ENCODE results near the gene EXTL1.

EXTL1 gene

DNA sequence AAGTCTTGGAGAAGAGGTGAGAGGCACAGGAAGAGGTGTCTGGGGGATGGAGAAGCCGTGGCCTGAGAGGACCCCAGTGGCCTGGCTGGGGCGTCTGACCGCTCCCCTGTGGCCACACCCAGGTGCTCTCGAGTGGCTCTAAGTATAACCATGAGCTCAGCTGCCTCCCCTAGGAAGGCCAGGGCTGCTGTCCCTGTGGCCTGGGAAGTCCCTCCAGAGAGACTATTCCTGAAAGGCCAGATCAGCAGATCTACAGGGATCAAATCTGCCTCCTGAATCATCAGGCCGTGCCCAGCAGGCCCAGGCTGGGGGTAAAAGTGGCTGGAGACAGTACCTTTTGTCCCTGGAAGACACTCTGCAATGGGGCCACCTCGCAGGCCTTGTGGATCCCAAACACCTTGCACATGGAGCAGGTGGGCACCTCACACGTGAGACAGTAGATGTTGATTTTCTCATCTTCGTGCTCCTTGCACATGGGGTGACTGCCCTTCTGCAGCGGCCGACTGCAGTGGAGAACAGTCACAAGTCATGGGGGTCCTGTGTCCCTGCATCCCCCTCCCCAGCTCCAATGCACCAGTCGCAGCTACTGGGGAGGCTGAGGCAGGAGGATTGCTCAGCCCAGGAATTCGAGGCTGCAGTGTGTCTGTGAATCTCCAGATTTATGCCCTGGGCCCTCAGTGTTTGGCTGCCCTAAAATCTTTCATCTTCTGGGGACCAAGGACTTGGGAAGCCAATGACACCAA is 39.4 kb downstream of the EXTL1 start:
- H3K4me3 ChIP-seq (IDR thresholded peaks at IDR 0.05; ENCODE audit: insufficient read depth, low read depth, low read length), result no peak overlapping the region
- no peak overlapping the region for H2AFZ ChIP-seq (ENCODE audit: low read depth)
- no peaks in the 10 kb centered on the region; the same call in 1 of the 2 replicates for H3K27me3 ChIP-seq (ENCODE audit: insufficient read depth, low read depth)
- H3K27ac ChIP-seq, result no peak overlapping the region
- H3K9ac ChIP-seq, result no peak overlapping the region
- H3K4me1 ChIP-seq (ENCODE audit: low read depth, poor library complexity, severe bottlenecking), result no peaks in the 10 kb centered on the region
- no peaks in the 10 kb centered on the region for H3K79me2 ChIP-seq (ENCODE audit: insufficient read depth, low read depth)
- no peak overlapping the region for H3K4me2 ChIP-seq
- no peaks in the 10 kb centered on the region for H4K20me1 ChIP-seq (ENCODE audit: insufficient read depth)
- H3K36me3 ChIP-seq (ENCODE audit: insufficient read depth), result no peaks in the 10 kb centered on the region
- TF ChIP-seq, protein P1, sequence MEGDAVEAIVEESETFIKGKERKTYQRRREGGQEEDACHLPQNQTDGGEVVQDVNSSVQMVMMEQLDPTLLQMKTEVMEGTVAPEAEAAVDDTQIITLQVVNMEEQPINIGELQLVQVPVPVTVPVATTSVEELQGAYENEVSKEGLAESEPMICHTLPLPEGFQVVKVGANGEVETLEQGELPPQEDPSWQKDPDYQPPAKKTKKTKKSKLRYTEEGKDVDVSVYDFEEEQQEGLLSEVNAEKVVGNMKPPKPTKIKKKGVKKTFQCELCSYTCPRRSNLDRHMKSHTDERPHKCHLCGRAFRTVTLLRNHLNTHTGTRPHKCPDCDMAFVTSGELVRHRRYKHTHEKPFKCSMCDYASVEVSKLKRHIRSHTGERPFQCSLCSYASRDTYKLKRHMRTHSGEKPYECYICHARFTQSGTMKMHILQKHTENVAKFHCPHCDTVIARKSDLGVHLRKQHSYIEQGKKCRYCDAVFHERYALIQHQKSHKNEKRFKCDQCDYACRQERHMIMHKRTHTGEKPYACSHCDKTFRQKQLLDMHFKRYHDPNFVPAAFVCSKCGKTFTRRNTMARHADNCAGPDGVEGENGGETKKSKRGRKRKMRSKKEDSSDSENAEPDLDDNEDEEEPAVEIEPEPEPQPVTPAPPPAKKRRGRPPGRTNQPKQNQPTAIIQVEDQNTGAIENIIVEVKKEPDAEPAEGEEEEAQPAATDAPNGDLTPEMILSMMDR (conservative IDR thresholded peaks at IDR 0.05; ENCODE audit: low read depth, low read length), result no peak

DNA sequence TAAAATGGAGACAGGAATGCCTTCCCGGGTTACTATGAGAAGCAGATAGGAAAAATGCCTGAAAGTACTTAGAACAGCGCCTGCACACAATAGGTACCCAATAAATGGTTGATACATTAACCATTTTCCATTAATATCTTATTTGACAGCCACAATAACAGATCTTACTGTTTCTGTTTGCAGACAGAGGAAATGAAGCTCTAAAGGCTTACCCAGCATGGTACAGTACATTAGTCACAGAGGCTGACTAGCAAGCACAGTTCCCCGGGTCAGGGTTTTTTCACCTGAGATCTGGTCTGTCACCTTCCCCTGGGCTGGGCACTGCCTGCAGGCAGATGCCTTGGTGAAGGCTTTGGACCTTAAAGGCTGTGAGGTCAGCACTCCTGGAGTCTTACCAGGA is 43.0 kb downstream of the EXTL1 start:
- Histone ChIP-seq H2AFZ (ENCODE audit: low read depth) (no peak overlapping the region), H4K20me1 (ENCODE audit: insufficient read depth) (no peaks in the 10 kb centered on the region), H3K9ac (no peak overlapping the region), H3K27me3 (ENCODE audit: insufficient read depth, low read depth) (no peaks in the 10 kb centered on the region; the same call in 1 of the 2 replicates), H3K4me1 (ENCODE audit: low read depth, poor library complexity, severe bottlenecking) (no peaks in the 10 kb centered on the region), H3K79me2 (ENCODE audit: insufficient read depth, low read depth) (no peaks in the 10 kb centered on the region), H3K36me3 (ENCODE audit: insufficient read depth) (no peaks in the 10 kb centered on the region), H3K4me2 (no peak overlapping the region), H3K4me3 (IDR thresholded peaks at IDR 0.05; ENCODE audit: insufficient read depth, low read depth, low read length) (no peak overlapping the region), H3K27ac (no peak overlapping the region)
- TF ChIP-seq, protein P1 (conservative IDR thresholded peaks at IDR 0.05; ENCODE audit: low read depth, low read length), result no peak

DNA sequence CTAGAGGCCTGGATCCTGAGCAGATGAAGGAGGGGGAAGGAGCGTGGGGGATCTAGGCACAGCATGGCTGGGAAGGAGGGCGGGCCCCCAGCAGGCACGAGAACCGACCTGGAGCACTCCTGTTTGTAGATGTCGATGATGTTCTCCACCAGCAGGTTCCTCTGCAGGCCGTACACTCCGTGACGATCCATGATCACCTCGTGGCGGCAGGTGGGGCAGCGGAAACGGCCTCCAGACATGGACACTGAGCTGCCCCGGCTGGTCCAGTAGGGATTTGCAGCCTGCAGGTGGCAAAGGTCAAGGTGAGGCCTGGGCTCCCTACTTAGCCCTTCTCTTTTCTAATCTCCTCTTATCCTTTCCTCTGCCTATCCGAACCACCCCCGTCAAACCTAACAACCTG is 44.6 kb downstream of the EXTL1 start:
- Histone ChIP-seq H3K27ac (no peak overlapping the region), H3K36me3 (ENCODE audit: insufficient read depth) (no peaks in the 10 kb centered on the region), H3K4me2 (no peak overlapping the region), H3K4me1 (ENCODE audit: low read depth, poor library complexity, severe bottlenecking) (no peaks in the 10 kb centered on the region), H4K20me1 (ENCODE audit: insufficient read depth) (no peaks in the 10 kb centered on the region), H3K79me2 (ENCODE audit: insufficient read depth, low read depth) (no peaks in the 10 kb centered on the region), H3K9ac (no peak overlapping the region), H2AFZ (ENCODE audit: low read depth) (no peak overlapping the region), H3K4me3 (IDR thresholded peaks at IDR 0.05; ENCODE audit: insufficient read depth, low read depth, low read length) (no peak overlapping the region), H3K27me3 (ENCODE audit: insufficient read depth, low read depth) (peaks cover 4% of the 10 kb centered on the region; the same call in 1 of the 2 replicates)
- TF ChIP-seq, protein P1 (conservative IDR thresholded peaks at IDR 0.05; ENCODE audit: low read depth, low read length), result no peak

DNA sequence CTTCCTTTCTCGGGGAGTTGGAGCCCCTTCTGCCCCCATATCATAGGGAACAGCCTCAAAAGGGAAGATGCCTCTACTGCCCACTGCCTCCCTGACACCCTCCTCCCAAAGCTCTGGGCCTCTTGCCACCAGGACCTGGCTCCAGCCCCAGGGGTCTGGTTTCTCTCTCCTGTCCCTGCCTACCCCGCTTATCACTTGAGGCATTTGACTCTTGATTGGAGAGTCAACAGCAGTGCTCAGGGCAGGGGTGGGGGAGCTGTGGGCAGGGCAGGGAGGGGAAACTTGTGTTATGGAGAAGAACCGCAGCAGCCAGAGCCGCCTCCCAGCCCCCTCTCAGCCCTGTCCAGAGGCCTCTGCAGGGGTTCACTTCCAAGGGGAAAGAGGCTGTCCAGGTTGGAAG is 45.3 kb downstream of the EXTL1 start:
- no peak overlapping the region for H3K9ac ChIP-seq
- no peaks in the 10 kb centered on the region for H3K4me1 ChIP-seq (ENCODE audit: low read depth, poor library complexity, severe bottlenecking)
- H3K4me3 ChIP-seq (IDR thresholded peaks at IDR 0.05; ENCODE audit: insufficient read depth, low read depth, low read length), result no peak overlapping the region
- peaks cover 4% of the 10 kb centered on the region; the same call in 1 of the 2 replicates for H3K27me3 ChIP-seq (ENCODE audit: insufficient read depth, low read depth)
- H2AFZ ChIP-seq (ENCODE audit: low read depth), result no peak overlapping the region
- no peaks in the 10 kb centered on the region for H3K36me3 ChIP-seq (ENCODE audit: insufficient read depth)
- TF ChIP-seq, protein P1 (conservative IDR thresholded peaks at IDR 0.05; ENCODE audit: low read depth, low read length), result no peak
- H3K4me2 ChIP-seq, result no peak overlapping the region
- H4K20me1 ChIP-seq (ENCODE audit: insufficient read depth), result no peaks in the 10 kb centered on the region
- no peaks in the 10 kb centered on the region for H3K79me2 ChIP-seq (ENCODE audit: insufficient read depth, low read depth)
- H3K27ac ChIP-seq, result no peak overlapping the region
